Fibroblast of mammary gland (primary cell): Measurements from ENCODE around the gene ZNF532.

Experiments
- DNase-seq: peaks from one replicate; pipeline ENCODE4 v3.0.0-alpha.2; 2010; ENCODE audit warnings: low read depth
- H3K4me3 ChIP-seq: 2 replicates; pipeline ENCODE4 v1.5.1; 2011; ENCODE audit warnings: low read depth, mild to moderate bottlenecking, low read length, moderate library complexity; ENCODE audit not compliant: control insufficient read depth
- TF ChIP-seq, protein P1 (sequence below): conservative IDR thresholded peaks from 2 replicates; pipeline ENCODE4 v1.5.1; 2011; ENCODE audit warnings: low read depth, low read length, inconsistent platforms; ENCODE audit not compliant: control insufficient read depth, insufficient read depth

ZNF532 gene

DNA sequence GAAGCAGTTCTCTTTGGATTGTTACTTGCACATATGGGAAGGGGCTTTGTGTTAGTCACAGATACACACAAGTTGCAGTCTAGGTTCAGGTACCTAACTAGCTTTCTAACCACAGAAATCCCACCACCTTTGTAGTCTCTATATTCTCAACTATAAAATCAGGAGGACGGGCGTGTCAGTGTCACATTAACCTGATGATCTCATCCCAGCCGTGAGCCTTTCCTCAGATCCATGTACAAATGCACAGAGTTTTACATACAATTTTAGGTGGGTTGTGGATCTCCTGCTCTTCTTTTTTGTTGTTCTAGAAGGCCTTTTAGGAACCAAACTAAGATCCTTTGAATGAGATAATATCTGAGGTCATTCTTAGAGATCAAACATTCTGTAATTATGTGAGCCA is 94.0 kb downstream of the ZNF532 start:
- TF ChIP-seq, protein P1, sequence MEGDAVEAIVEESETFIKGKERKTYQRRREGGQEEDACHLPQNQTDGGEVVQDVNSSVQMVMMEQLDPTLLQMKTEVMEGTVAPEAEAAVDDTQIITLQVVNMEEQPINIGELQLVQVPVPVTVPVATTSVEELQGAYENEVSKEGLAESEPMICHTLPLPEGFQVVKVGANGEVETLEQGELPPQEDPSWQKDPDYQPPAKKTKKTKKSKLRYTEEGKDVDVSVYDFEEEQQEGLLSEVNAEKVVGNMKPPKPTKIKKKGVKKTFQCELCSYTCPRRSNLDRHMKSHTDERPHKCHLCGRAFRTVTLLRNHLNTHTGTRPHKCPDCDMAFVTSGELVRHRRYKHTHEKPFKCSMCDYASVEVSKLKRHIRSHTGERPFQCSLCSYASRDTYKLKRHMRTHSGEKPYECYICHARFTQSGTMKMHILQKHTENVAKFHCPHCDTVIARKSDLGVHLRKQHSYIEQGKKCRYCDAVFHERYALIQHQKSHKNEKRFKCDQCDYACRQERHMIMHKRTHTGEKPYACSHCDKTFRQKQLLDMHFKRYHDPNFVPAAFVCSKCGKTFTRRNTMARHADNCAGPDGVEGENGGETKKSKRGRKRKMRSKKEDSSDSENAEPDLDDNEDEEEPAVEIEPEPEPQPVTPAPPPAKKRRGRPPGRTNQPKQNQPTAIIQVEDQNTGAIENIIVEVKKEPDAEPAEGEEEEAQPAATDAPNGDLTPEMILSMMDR, result no peak
- DNase-seq, result no peak
- H3K4me3 ChIP-seq, result no peak overlapping the region

DNA sequence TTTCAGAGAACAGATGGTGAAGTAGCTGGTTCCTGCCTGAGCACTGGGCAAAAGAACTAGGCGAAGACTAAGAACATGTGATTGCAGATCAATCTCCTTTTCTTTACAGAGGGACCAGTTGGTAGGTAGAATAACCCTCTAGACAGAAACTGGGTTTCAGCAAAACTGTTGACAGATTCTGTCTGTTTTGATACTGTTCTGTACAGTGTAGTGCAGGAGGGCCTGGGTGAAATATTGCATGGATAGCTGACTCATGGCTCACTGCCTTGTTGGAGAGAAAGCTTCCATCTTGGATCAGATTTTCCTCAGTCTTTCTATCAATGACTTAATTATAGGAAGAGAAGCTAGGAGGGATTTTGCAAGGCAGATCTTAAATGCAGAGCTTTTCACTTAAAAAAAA is 95.8 kb downstream of the ZNF532 start:
- H3K4me3 ChIP-seq, result no peak overlapping the region
- DNase-seq, result no peak
- TF ChIP-seq, protein P1, result no peak

DNA sequence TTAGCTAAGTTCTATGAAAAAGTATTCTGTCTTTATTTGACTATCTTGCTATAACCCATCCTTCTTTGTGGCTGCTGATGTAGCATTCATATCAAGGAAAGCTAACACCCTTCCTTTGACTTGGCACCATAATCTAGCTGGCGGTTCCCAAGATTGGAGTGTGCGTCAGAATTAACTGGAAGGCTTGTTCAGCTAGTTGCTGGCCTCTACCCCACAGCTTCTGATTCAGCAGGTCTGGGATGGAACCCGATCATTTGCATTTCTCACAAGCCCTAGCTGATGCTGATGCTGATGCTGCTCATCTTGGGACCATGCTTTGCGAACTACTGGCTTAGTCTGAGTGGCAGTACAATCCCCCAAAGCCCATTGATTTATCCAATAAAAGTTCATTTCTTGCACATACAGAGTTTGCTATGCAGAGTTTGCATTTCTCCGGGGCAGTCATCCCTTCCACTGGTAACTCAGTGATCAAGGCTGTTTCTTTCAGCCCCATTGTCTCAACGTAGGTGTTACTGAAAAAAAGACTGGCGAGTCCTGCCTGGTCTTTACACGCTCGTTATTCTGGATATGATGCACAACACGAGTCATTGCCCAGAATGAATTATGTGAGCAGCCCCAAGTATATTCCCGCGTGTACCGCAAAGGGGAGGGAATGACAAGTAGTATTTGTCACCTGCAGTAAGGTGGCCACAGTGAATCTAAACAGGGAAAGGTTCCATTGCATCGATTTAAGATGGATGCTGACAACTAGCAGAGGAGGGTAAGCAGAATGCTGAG is 96.5 kb downstream of the ZNF532 start:
- DNase-seq, result peak; percentile 68
- TF ChIP-seq, protein P1, result no peak

GRCh38 chr18:58962336-58962735 is 97.7 kb downstream of the ZNF532 start:
- no peak for DNase-seq
- H3K4me3 ChIP-seq, result no peak overlapping the region
- TF ChIP-seq, protein P1, result no peak

More for the DNA sequence above, 96.5 kb downstream of the ZNF532 start:
- no peak overlapping the region for H3K4me3 ChIP-seq

- no peak overlapping the region for H3K4me3 ChIP-seq
- TF ChIP-seq, protein P1, result no peak
- DNase-seq, result no peak
These were observed 100.8 kb downstream of the ZNF532 start for GRCh38 chr18:58965291-58966004.

GRCh38 chr18:58966005-58966677 is 101.5 kb downstream of the ZNF532 start:
- no peak overlapping the region for H3K4me3 ChIP-seq
- DNase-seq, result no peak
- TF ChIP-seq, protein P1, result no peak
